ENCODE measurements around the gene KRTAP4-11. TPM values are rescaled to one million over a fixed set of nuclear protein-coding genes. Genes with fewer than 3 reads are reported as not detected.

The KRTAP4-11 gene
- total and polyA plus RNA-seq, 10 of the 15 experiments (the other 5 are each of a cell fraction or from before 2014, with no cell fraction given), result not detected

- in situ Hi-C loops (cut with MboI), result no loop called here
- H3K79me2 ChIP-seq (ENCODE audit: control insufficient read depth, insufficient read depth, low read length), result no peaks in the 10 kb centered on the region
- FAIRE-seq (no peak), DNase-seq (ENCODE audit: low read depth, low spot score) (no peak), ATAC-seq (no peak)
- no peaks in the 10 kb centered on the region for H3K4me1 ChIP-seq (ENCODE audit: control insufficient read depth, insufficient read depth, low read length)
- no peak overlapping the region for H3K27ac ChIP-seq (ENCODE audit: control insufficient read depth, insufficient read depth)
- CTCF ChIA-PET, result no interaction called here
- no peaks in the 10 kb centered on the region for H3K27me3 ChIP-seq (replicated peaks in 1 of 2; ENCODE audit: control insufficient read depth in 2 of 2, insufficient read depth in 2 of 2, low read length in 1 of 2)
- SMC1A ChIA-PET (ENCODE audit: uncharacterized antibody, unreplicated experiment), result no interaction called here
- no peak overlapping the region for H3K9ac ChIP-seq (ENCODE audit: control insufficient read depth, insufficient read depth, low read length)
- 85% methylated on average over 1 of the region's 1 CpG for WGBS (ENCODE audit: insufficient coverage, insufficient replicate concordance, low lambda C conversion rate, missing lambda C conversion rate)
- no peaks in the 10 kb centered on the region for H3K9me3 ChIP-seq (replicated peaks; ENCODE audit: control insufficient read depth, insufficient read depth, low read length)
- H3K4me3 ChIP-seq, result no peak overlapping the region
- BruUV-seq (replicated peaks), result no TSS peak
- no peaks in the 10 kb centered on the region for H3K36me3 ChIP-seq (ENCODE audit: control insufficient read depth in 2 of 2, insufficient read depth in 2 of 2, low read length in 1 of 2)
- no peak overlapping the region for H3K4me2 ChIP-seq (ENCODE audit: control insufficient read depth, insufficient read depth)
- H4K20me1 ChIP-seq (ENCODE audit: control insufficient read depth, insufficient read depth), result no peaks in the 10 kb centered on the region
- H2AFZ ChIP-seq (ENCODE audit: control insufficient read depth, low read depth, low read length), result no peak overlapping the region
- RAD21 ChIA-PET (ENCODE audit: unreplicated experiment), result no interaction called here
- intact Hi-C loops (cut with micrococcal nuclease; ENCODE audit: unreplicated experiment), result no loop called here
- POLR2A ChIA-PET, result no interaction called here
- TF ChIP-seq PAX8 (IDR thresholded peaks at IDR 0.05) (no peak), CTCF (IDR thresholded peaks at IDR 0.05 in 2 of 3, conservative IDR thresholded peaks at IDR 0.05 in 1 of 3; ENCODE audit: control insufficient read depth in 2 of 3, extremely low read depth in 1 of 3, insufficient read depth in 1 of 3, low read depth in 3 of 3, low read length in 3 of 3) (no peak), ZNF622 (IDR thresholded peaks at IDR 0.05) (no peak), JUNB (IDR thresholded peaks at IDR 0.05) (no peak), ASH2L (IDR thresholded peaks at IDR 0.05; ENCODE audit: borderline replicate concordance, low read depth) (no peak), CBX3 (IDR thresholded peaks at IDR 0.05; ENCODE audit: borderline replicate concordance, low read depth) (no peak), NFYA (IDR thresholded peaks at IDR 0.05; ENCODE audit: borderline replicate concordance, low read depth, low read length) (no peak), CEBPB (IDR thresholded peaks at IDR 0.05; ENCODE audit: borderline replicate concordance in 1 of 2, low read depth in 2 of 2, low read length in 2 of 2) (no peak), KDM1A (IDR thresholded peaks at IDR 0.05; ENCODE audit: borderline replicate concordance) (no peak)
These were observed 9.2 kb upstream of the KRTAP4-11 start for GRCh38 chr17:41127371-41127770.
